ENCODE measurements around the gene NLGN1.

- TF ChIP-seq POLR2A (IDR thresholded peaks at IDR 0.05; ENCODE audit: low read depth, low read length) (no peak), POLR2AphosphoS5 (IDR thresholded peaks at IDR 0.05; ENCODE audit: low read depth, low read length) (no peak)
Measured at GRCh38 chr3:174191895-174192294, 794.4 kb downstream of the NLGN1 start.

All from GM12892 (cell line).